HepG2 (cell line): ENCODE data around the gene SNHG17. TPM values are rescaled to one million over a fixed set of nuclear protein-coding genes. Genes with fewer than 3 reads are reported as not detected.

Source experiments
- ATAC-seq: fragments of 200-7000 bp; cut with Tn5 transposase; 3 replicates; pipeline ENCODE4 v1.9.1; 2020; ENCODE audit warnings: mild to moderate bottlenecking, moderate library complexity
- BruUV-seq: library from RNA; stranded (reverse); fragments of 400-500 nt; replicated peaks from 2 replicates; lab custom pipeline; 2021; lab: Mats Ljungman, UMichigan
- CTCF ChIA-PET: fragments of 300-600 bp; formaldehyde crosslinking; extraction: SDS; loops from one replicate; lab custom pipeline; 2021; ENCODE audit warnings: low total read pairs, inconsistent platforms, low intra/inter-chr PET ratio; lab: Yijun Ruan, JAX
- POLR2A ChIA-PET: fragments of 350-600 bp; sonication (Branson Sonifier 250); formaldehyde crosslinking; loops from one replicate; lab custom pipeline; 2020; ENCODE audit warnings: antibody characterized with exemption, inconsistent platforms; lab: Yijun Ruan, JAX
- DNase-seq: peaks from one replicate; pipeline ENCODE4 v3.0.0-alpha.2; 2015; ENCODE audit warnings: low spot score
- FAIRE-seq: peaks from 3 replicates; lab custom pipeline; 2011; peaks lifted over from hg19 to GRCh38; lab: Jason Lieb, UNC
- H2AFZ ChIP-seq: one replicate; pipeline ENCODE4 v1.6.1; 2011; ENCODE audit warnings: low read length, inconsistent platforms
- H3K27ac ChIP-seq: fragments of 300-600 bp; 3 replicates; pipeline ENCODE4 v1.8.0; 2011; ENCODE audit warnings: mixed run types, mild to moderate bottlenecking, mixed read lengths, low read length, inconsistent platforms; ENCODE audit not compliant: insufficient read depth; ENCODE audit errors: extremely low read length
- H3K27me3 ChIP-seq, 2 experiments: fragments of 200-600 bp in 1 of 2; 2 replicates in 1 of 2; 3 replicates in 1 of 2; pipeline versions ENCODE4 v1.6.0 to v1.8.0; 2011; ENCODE audit warnings: low read length in 2 of 2, mild to moderate bottlenecking in 2 of 2, moderate library complexity in 2 of 2, inconsistent platforms in 1 of 2; ENCODE audit not compliant: insufficient read depth in 2 of 2, control insufficient read depth in 1 of 2
- H3K36me3 ChIP-seq, 2 experiments: fragments of 200-600 bp in 1 of 2; replicated peaks in 1 of 2; 2 replicates in 1 of 2; 3 replicates in 1 of 2; pipeline versions ENCODE4 v1.5.1 to v1.8.0; 2011; ENCODE audit warnings: low read length in 2 of 2, inconsistent platforms in 1 of 2; ENCODE audit not compliant: insufficient read depth in 2 of 2, control insufficient read depth in 1 of 2
- H3K4me1 ChIP-seq: 2 replicates; pipeline ENCODE4 v1.5.1; 2012; ENCODE audit warnings: low read length, inconsistent platforms; ENCODE audit not compliant: insufficient read depth
- H3K4me2 ChIP-seq: 2 replicates; pipeline ENCODE4 v1.6.0; 2011; ENCODE audit warnings: low read depth, low read length, inconsistent platforms
- H3K4me3 ChIP-seq, 3 experiments: fragments of 200-600 bp in 1 of 3; sonication (generic), shearing (Covaris generic) in 1 of 3; replicated peaks in 1 of 3; 2 replicates each; pipeline ENCODE4 v1.5.1; 2011 to 2016; ENCODE audit warnings: low read length in 3 of 3, inconsistent platforms in 2 of 3, low read depth in 2 of 3, mild to moderate bottlenecking in 2 of 3, control low read depth in 1 of 3, mixed read lengths in 1 of 3; ENCODE audit not compliant: insufficient read depth in 1 of 3
- H3K79me2 ChIP-seq: one replicate; pipeline ENCODE4 v1.6.1; 2011; ENCODE audit warnings: low read length, inconsistent platforms; ENCODE audit not compliant: insufficient read depth
- H3K9ac ChIP-seq: 2 replicates; pipeline ENCODE4 v1.6.0; 2011; ENCODE audit warnings: mild to moderate bottlenecking, low read depth, low read length, inconsistent platforms; ENCODE audit not compliant: insufficient read depth
- H3K9me3 ChIP-seq: 2 replicates; pipeline ENCODE4 v1.5.1; 2012; ENCODE audit warnings: mild to moderate bottlenecking, low read length
- H4K20me1 ChIP-seq: 2 replicates; pipeline ENCODE4 v1.6.0; 2011; ENCODE audit warnings: inconsistent platforms, mild to moderate bottlenecking, low read length, moderate library complexity; ENCODE audit not compliant: insufficient read depth
- AGO2 ChIP-seq: fragments of 200-400 bp; formaldehyde crosslinking; optimal IDR thresholded peaks from 2 replicates; pipeline ENCODE3; 2017; ENCODE audit warnings: mild to moderate bottlenecking, low read depth, low read length, moderate library complexity
- ARID2 ChIP-seq: sonication (generic); formaldehyde crosslinking; IDR thresholded peaks from 2 replicates; pipeline ENCODE4 v1.8.1; 2022; ENCODE audit warnings: mild to moderate bottlenecking, missing genetic modification reagents, borderline replicate concordance
- ATF7 ChIP-seq, 2 experiments: fragments of 450-650 bp in 1 of 2; sonication (generic) in 1 of 2; formaldehyde crosslinking in 1 of 2; IDR thresholded peaks; 2 replicates each; pipeline versions ENCODE4 v1.4.0 to v1.6.1; 2016 to 2020; ENCODE audit warnings: antibody characterized with exemption in 1 of 2, mild to moderate bottlenecking in 1 of 2, missing genetic modification reagents in 1 of 2
- HIVEP1 ChIP-seq: sonication (generic); formaldehyde crosslinking; IDR thresholded peaks from 2 replicates; pipeline ENCODE4 v1.4.0; 2020; ENCODE audit warnings: mild to moderate bottlenecking, missing genetic modification reagents
- HNRNPUL1 ChIP-seq: fragments of 200-400 bp; formaldehyde crosslinking; IDR thresholded peaks from 2 replicates; pipeline ENCODE4 v1.6.1; 2017; ENCODE audit warnings: low read depth, mild to moderate bottlenecking, low read length, moderate library complexity
- NCOA5 ChIP-seq: sonication (generic); formaldehyde crosslinking; IDR thresholded peaks from 2 replicates; pipeline ENCODE4 v1.4.0; 2020; ENCODE audit warnings: missing genetic modification reagents
- NFATC3 ChIP-seq: sonication (generic); formaldehyde crosslinking; IDR thresholded peaks from 2 replicates; pipeline ENCODE4 v1.5.1; 2020; ENCODE audit warnings: mild to moderate bottlenecking, missing genetic modification reagents
- NFIB ChIP-seq: sonication (generic); formaldehyde crosslinking; IDR thresholded peaks from 2 replicates; pipeline ENCODE4 v1.9.0; 2021; ENCODE audit warnings: missing genetic modification reagents, mild to moderate bottlenecking, borderline replicate concordance
- PAX8 ChIP-seq: sonication (generic); formaldehyde crosslinking; IDR thresholded peaks from 2 replicates; pipeline ENCODE4 v1.8.0; 2022; ENCODE audit warnings: mild to moderate bottlenecking, missing genetic modification reagents, borderline replicate concordance
- RAD21 ChIP-seq: fragments of 450-650 bp; formaldehyde crosslinking; IDR thresholded peaks from 2 replicates; pipeline ENCODE4 v1.5.0; 2020; ENCODE audit warnings: mild to moderate bottlenecking
- RBAK ChIP-seq: sonication (generic); formaldehyde crosslinking; IDR thresholded peaks from 2 replicates; pipeline ENCODE4 v1.5.1; 2020; ENCODE audit warnings: mild to moderate bottlenecking, missing genetic modification reagents
- RFXANK ChIP-seq: IDR thresholded peaks from 2 replicates; pipeline ENCODE4 v1.6.1; 2016
- TOE1 ChIP-seq: sonication (generic); formaldehyde crosslinking; IDR thresholded peaks from 2 replicates; pipeline ENCODE4 v1.4.0; 2020; ENCODE audit warnings: mild to moderate bottlenecking, missing genetic modification reagents
- ZIK1 ChIP-seq: sonication (generic); formaldehyde crosslinking; IDR thresholded peaks from 2 replicates; pipeline ENCODE4 v1.5.0; 2020; ENCODE audit warnings: mild to moderate bottlenecking, low read depth, missing genetic modification reagents, borderline replicate concordance
- ZNF282 ChIP-seq: fragments of 450-650 bp; IDR thresholded peaks from 2 replicates; pipeline ENCODE4 v1.6.1; 2018; ENCODE audit not compliant: partially characterized antibody
- ZNF496 ChIP-seq: sonication (generic); formaldehyde crosslinking; IDR thresholded peaks from 2 replicates; pipeline ENCODE4 v1.8.1; 2023; ENCODE audit warnings: mild to moderate bottlenecking, moderate library complexity, missing genetic modification reagents; ENCODE audit not compliant: insufficient replicate concordance
- ZNF580 ChIP-seq: IDR thresholded peaks from 2 replicates; pipeline ENCODE4 v1.6.1; 2016; ENCODE audit warnings: low read depth, borderline replicate concordance
- WGBS: methylation state at CpG from one replicate; pipeline ENCODE4 v1.1.6; 2017; ENCODE audit warnings: low lambda C conversion rate; 5-methylcytosine and 5-hydroxymethylcytosine counted together
- in situ Hi-C: cut with HindIII; loops from 2 replicates; pipeline ENCODE4 v1.10.0; 2017; ENCODE audit warnings: low pct_unique_long_range_greater_than_20kb; ENCODE audit not compliant: extremely low pct_ligation_motif_present
- intact Hi-C: fragments of 100-400 bp; cut with micrococcal nuclease; formaldehyde crosslinking; loops from one replicate; pipeline ENCODE4 v1.10.0; 2022; ENCODE audit not compliant: unreplicated experiment
- polyA plus RNA-seq, 8 experiments: library from polyadenylated mRNA; depleted of rRNA in 3 of 8; stranded (reverse) in 7 of 8; unstranded in 1 of 8; fragments of >200 nt; fragmentation: Illumina TruSeq in 4 of 8; extraction: Trizol in 4 of 8; gene quantifications; 2 replicates each; pipeline versions ENCODE4 v1.2.1 to v1.2.3, GENCODE V29; 2011 to 2016; ENCODE audit warnings: low read depth in 4 of 8, missing spikeins in 1 of 8, mixed read lengths in 1 of 8; ENCODE audit not compliant: insufficient read depth in 1 of 8
- total RNA-seq, 5 experiments: library from RNA; depleted of rRNA; stranded (reverse); fragments of >200 nt; fragmentation: Illumina TruSeq; extraction: Trizol; gene quantifications; 2 replicates each; pipeline ENCODE4 v1.2.3, GENCODE V29; 2016; ENCODE audit warnings: low read depth in 1 of 5

Gene SNHG17
- total and polyA plus RNA-seq, 2 of the 13 experiments (the other 11 are each of a cell fraction or from before 2014, with no cell fraction given): 26.2 to 41.2 TPM

DNA sequence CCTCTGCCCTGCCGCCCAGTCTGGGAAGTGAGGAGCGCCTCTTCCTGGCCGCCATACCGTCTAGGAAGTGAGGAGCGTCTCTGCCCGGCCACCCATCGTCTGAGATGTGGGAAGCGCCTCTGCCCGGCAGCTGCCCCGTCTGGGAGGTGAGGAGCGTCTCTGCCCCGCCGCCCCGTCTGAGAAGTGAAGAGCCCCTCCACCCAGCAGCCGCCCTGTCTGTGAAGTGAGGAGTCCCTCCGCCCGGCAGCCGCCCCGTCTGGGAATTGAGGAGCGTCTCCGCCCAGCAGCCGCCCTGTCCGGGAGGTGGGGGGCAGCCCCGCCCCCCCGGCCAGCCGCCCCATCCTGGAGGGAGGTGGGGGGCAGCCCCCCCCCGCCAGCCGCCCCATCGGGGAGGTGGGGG lies 27.8 kb downstream of the SNHG17 start:
- Histone ChIP-seq H3K9me3 (no peaks in the 10 kb centered on the region), H2AFZ (no peak overlapping the region), H4K20me1 (no peaks in the 10 kb centered on the region), H3K79me2 (no peaks in the 10 kb centered on the region), H3K27me3 (no peaks in the 10 kb centered on the region), H3K36me3 (no peaks in the 10 kb centered on the region), H3K4me3 (no peak overlapping the region), H3K4me2 (no peak overlapping the region), H3K4me1 (peaks cover 14% of the 10 kb centered on the region), H3K27ac (no peak overlapping the region), H3K9ac (no peak overlapping the region)
- ATAC-seq (no peak), FAIRE-seq (no peak), DNase-seq (no peak)
- TF ChIP-seq RBAK (CRISPR knock-in tag) (no peak), AGO2 (no peak), NFIB (CRISPR knock-in tag) (no peak), ZIK1 (CRISPR knock-in tag) (no peak), NCOA5 (CRISPR knock-in tag) (no peak), ATF7 (IDR thresholded peaks at IDR 0.05) (no peak), ATF7 (CRISPR knock-in tag; IDR thresholded peaks at IDR 0.05) (no peak), HIVEP1 (no peak), NFATC3 (CRISPR knock-in tag) (no peak), ZNF496 (CRISPR knock-in tag) (no peak), ZNF580 (no peak), PAX8 (no peak), TOE1 (no peak), ZNF282 (no peak), RAD21 (CRISPR knock-in tag) (no peak), ARID2 (CRISPR knock-in tag) (no peak), RFXANK (CRISPR knock-in tag) (no peak), HNRNPUL1 (no peak)
- 95% methylated on average over 29 of the region's 29 CpGs for WGBS
- no TSS peak for BruUV-seq
- in situ Hi-C loops: loop anchor here (5.0 to 25.0 kb wide), 2 partner anchors 70 to 345 kb away; no protein-coding TSS in a partner anchor
- intact Hi-C loops: loop anchor here (5.0 kb wide), 1 partner anchor 330 kb away; no protein-coding TSS in a partner anchor
- CTCF ChIA-PET: interaction anchor here (2.0 to 3.2 kb wide), 2 partner anchors 69 to 177 kb away, joined by 16 to 38 read pairs; no protein-coding TSS in a partner anchor
- POLR2A ChIA-PET: no interaction called here
